Measurements from ENCODE around the gene KRT5. TPM values are rescaled to one million over a fixed set of nuclear protein-coding genes. Genes with fewer than 3 reads are reported as not detected.

Gene KRT5
- total RNA-seq, 4 donors from 2014 or later: 7,921 to 12,107 (median 9,375) TPM

DNA sequence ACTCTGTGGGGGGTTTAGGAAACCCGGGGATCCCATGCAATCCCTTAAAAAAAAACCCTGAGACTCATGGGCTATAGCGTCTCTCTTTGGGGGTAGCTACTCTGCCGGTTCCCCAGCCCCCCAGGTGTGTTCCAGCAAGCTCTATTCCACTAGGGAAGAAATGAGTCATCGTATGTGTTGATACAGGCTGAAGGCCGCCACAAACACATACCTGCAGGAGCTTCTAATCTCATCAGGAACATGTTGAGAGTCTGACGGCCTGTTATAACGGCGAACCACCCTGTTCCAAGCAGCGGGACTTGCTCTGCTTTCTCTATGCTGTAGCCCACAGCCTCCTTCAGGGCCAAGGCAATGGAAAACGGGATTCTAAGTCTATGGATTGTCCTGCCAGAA is 977 bp upstream of the KRT5 start:
- peak overlapping the region; percentile 4 to 66 (median 41) for H3K4me3 ChIP-seq

DNA sequence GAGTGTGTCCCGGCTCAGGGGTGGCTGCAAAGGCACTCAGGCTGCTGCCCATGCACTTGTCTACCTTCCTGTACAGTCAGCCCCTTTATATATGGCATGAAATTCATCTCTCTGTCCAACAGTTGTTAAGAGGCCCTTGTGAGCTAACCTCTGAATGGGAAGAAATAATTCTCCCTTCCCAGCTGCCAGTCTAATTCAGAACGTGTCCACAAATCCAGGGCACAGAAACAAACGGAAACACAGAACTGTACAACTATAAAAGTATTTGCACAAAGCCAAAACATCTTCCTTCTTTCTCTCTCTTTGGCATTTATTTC is 849 bp downstream of the KRT5 start:
- no peaks in the 10 kb centered on the region for H3K9me3 ChIP-seq
- peaks cover 0 to 5% (median 0%) of the 10 kb centered on the region in 4 donors for H3K27me3 ChIP-seq
- H3K4me3 ChIP-seq: peak overlapping the region; percentile 51 to 66 (median 52)
- peaks cover 16 to 80% (median 20%) of the 10 kb centered on the region in 3 donors for H3K4me1 ChIP-seq
- WGBS, 2 donors: 38 to 59% methylated on average over 2 to 3 of the region's 3 CpGs
- DNase-seq: no peak
- H3K36me3 ChIP-seq: peaks cover 0 to 35% (median 13%) of the 10 kb centered on the region in 3 donors
- peak overlapping the region; percentile 85 to 94 (median 90) for H3K27ac ChIP-seq
- no peak for TF ChIP-seq POLR2A (IDR thresholded peaks at IDR 0.05)
- TF ChIP-seq, protein P1, sequence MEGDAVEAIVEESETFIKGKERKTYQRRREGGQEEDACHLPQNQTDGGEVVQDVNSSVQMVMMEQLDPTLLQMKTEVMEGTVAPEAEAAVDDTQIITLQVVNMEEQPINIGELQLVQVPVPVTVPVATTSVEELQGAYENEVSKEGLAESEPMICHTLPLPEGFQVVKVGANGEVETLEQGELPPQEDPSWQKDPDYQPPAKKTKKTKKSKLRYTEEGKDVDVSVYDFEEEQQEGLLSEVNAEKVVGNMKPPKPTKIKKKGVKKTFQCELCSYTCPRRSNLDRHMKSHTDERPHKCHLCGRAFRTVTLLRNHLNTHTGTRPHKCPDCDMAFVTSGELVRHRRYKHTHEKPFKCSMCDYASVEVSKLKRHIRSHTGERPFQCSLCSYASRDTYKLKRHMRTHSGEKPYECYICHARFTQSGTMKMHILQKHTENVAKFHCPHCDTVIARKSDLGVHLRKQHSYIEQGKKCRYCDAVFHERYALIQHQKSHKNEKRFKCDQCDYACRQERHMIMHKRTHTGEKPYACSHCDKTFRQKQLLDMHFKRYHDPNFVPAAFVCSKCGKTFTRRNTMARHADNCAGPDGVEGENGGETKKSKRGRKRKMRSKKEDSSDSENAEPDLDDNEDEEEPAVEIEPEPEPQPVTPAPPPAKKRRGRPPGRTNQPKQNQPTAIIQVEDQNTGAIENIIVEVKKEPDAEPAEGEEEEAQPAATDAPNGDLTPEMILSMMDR (IDR thresholded peaks at IDR 0.05): no peak
- intact Hi-C loops (cut with DNase I): loop anchor here (10.0 kb wide), 2 partner anchors 145 to 365 kb away; no protein-coding TSS in a partner anchor

More for the DNA sequence above, 977 bp upstream of the KRT5 start:
- intact Hi-C loops (cut with DNase I): loop anchor here (10.0 kb wide), 1 partner anchor 354 kb away; no protein-coding TSS in a partner anchor
- H3K27me3 ChIP-seq: peaks cover 0 to 5% (median 0%) of the 10 kb centered on the region in 4 donors
- H3K27ac ChIP-seq: peak overlapping the region; percentile 89 to 94 (median 91)
- 42 to 57% methylated on average over 8 to 9 of the region's 10 CpGs for WGBS, 2 donors
- no peaks in the 10 kb centered on the region for H3K9me3 ChIP-seq
- peaks cover 0 to 21% (median 12%) of the 10 kb centered on the region in 3 donors for H3K36me3 ChIP-seq
- TF ChIP-seq, protein P1 (IDR thresholded peaks at IDR 0.05): no peak
- no peak for TF ChIP-seq POLR2A (IDR thresholded peaks at IDR 0.05)
- H3K4me1 ChIP-seq: peaks cover 27 to 82% (median 36%) of the 10 kb centered on the region in 3 donors
- DNase-seq: no peak

DNA sequence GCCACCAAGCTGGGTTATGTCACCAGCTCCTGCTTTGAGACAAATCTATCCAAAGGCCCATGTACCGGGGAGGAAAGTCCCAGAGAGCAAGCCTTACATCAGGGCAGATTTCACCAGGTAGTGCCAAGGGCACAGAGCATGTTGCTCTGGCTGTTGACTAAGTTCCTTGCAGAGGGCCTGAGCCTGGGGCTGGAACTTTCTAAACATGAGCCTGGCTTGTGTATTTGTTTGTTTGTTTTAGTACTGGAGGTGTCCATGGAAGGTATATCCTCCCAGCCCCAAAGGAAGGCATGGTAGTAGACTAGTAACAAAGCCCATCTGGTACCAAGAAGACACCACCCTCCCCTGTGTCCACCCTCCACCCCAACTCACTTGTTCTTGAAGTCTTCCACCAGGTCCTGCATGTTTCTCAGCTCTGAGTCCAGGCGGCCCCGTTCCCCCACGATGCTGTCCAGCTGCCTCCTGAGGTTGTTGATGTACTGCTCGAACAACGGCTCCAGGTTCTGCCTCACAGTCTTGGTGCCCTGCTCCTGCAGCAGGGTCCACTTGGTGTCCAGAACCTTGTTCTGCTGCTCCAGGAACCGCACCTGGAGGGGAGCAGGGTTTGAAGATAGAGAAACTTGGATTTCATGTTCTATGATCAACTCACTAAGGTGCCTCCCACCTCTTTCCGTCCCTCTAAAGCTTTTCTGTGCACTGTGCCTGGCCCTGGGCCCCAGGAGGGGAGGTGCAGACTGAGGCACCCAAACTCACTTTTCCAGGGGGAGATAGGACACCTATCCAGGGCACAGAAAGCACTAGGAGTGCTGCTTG is 1.4 kb downstream of the KRT5 start:
- H3K27ac ChIP-seq: peak overlapping the region; percentile 85 to 94 (median 90)
- H3K4me3 ChIP-seq: peak overlapping the region; percentile 51 to 66 (median 52)
- TF ChIP-seq POLR2A (IDR thresholded peaks at IDR 0.05): no peak

DNA sequence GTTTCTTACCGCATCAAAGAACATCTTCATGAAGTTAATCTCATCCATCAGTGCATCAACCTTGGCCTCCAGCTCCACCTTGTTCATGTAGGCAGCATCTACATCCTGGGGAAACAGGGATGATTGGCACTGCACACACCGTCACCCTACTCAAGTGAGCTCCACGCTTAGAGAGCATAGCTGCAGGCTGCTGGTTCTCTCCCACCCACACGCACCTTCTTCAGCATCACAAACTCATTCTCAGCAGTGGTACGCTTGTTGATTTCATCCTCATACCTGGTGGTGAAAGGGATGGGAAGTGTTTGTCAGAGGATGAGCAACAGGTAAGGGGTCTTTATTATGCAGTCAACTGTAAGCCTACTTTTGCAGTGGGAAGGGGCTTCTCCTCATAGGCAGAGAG is 2.3 kb downstream of the KRT5 start:
- Histone ChIP-seq H3K27me3 (no peaks in the 10 kb centered on the region), H3K27ac (peak overlapping the region; percentile 85 to 94 (median 90)), H3K36me3 (peaks cover 0 to 35% (median 13%) of the 10 kb centered on the region in 3 donors), H3K4me1 (peaks cover 8 to 66% (median 9%) of the 10 kb centered on the region in 3 donors), H3K9me3 (no peaks in the 10 kb centered on the region), H3K4me3 (peak overlapping the region; percentile 51 to 66 (median 52))
- WGBS, 2 donors: 38 to 77% methylated on average over 4 of the region's 5 CpGs
- no peak for DNase-seq
- TF ChIP-seq, protein P1 (IDR thresholded peaks at IDR 0.05): no peak
- peak in 1 of 4 donors; percentile 6 for TF ChIP-seq POLR2A (IDR thresholded peaks at IDR 0.05)
- intact Hi-C loops (cut with DNase I): loop anchor here (10.0 kb wide), 2 partner anchors 143 to 363 kb away; no protein-coding TSS in a partner anchor

More for the DNA sequence above, 1.4 kb downstream of the KRT5 start:
- Histone ChIP-seq H3K36me3 (peaks cover 0 to 35% (median 13%) of the 10 kb centered on the region in 3 donors), H3K27me3 (no peaks in the 10 kb centered on the region), H3K4me1 (peaks cover 14 to 75% (median 16%) of the 10 kb centered on the region in 3 donors), H3K9me3 (no peaks in the 10 kb centered on the region)
- WGBS, 2 donors: 36 to 66% methylated on average over 7 of the region's 8 CpGs
- intact Hi-C loops (cut with DNase I): loop anchor here (10.0 kb wide), 2 partner anchors 144 to 364 kb away; no protein-coding TSS in a partner anchor
- no peak for DNase-seq

DNA sequence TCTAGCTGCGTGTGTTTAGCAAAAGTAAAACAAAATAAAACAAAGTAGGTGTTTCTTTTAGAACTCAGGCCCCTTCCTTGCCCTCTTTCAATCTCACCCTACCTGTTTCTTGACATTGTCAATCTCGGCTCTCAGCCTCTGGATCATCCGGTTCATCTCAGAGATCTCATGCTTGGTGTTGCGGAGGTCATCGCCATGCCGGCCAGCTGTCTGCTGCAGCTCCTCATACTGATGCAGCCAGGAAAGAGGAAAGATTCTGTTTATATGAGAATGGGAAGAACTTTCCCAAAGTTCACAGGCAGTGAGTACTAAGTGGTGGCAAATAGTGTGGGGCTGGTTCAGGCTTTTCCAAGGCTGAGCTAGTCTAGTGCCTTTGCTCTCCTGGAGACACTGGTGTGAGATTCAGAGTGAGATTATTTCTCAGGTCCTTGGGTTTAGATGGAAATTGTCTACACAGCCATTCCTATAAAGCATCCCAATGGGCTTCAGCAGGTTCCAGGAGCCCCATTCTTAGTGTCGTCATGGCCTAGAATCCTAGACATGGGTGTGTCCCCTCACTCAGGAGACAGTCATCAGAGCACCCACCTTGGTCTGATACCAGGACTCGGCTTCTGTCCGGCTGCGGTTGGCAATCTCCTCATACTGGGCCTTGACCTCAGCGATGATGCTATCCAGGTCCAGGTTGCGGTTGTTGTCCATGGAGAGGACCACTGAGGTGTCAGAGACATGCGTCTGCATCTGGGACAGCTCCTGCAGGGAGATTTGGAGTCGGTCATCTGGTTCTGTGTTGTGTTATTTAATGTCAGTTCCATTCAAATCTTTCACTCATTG is 3.0 kb downstream of the KRT5 start:
- Histone ChIP-seq H3K4me1 (peaks cover 5 to 59% (median 5%) of the 10 kb centered on the region in 3 donors), H3K36me3 (peaks cover 0 to 35% (median 13%) of the 10 kb centered on the region in 3 donors), H3K4me3 (peak overlapping the region; percentile 51 to 66 (median 52)), H3K27me3 (peaks cover 0 to 2% (median 0%) of the 10 kb centered on the region in 4 donors), H3K27ac (peak overlapping the region; percentile 85 to 94 (median 90)), H3K9me3 (no peaks in the 10 kb centered on the region)
- TF ChIP-seq, protein P1 (IDR thresholded peaks at IDR 0.05): no peak
- no peak for TF ChIP-seq POLR2A (IDR thresholded peaks at IDR 0.05)
- WGBS, 2 donors: 47 to 62% methylated on average over 8 to 12 of the region's 14 CpGs
- no peak for DNase-seq
- intact Hi-C loops (cut with DNase I): loop anchor here (10.0 kb wide), 2 partner anchors 142 to 362 kb away; no protein-coding TSS in a partner anchor
